Measurements from ENCODE around the gene FMNL2.

The FMNL2 gene

GRCh38 chr2:152481881-152482583, 147.1 kb downstream of the FMNL2 start:
- no peak overlapping the region for H3K27ac ChIP-seq (ENCODE audit: low read length, poor library complexity, severe bottlenecking)

DNA sequence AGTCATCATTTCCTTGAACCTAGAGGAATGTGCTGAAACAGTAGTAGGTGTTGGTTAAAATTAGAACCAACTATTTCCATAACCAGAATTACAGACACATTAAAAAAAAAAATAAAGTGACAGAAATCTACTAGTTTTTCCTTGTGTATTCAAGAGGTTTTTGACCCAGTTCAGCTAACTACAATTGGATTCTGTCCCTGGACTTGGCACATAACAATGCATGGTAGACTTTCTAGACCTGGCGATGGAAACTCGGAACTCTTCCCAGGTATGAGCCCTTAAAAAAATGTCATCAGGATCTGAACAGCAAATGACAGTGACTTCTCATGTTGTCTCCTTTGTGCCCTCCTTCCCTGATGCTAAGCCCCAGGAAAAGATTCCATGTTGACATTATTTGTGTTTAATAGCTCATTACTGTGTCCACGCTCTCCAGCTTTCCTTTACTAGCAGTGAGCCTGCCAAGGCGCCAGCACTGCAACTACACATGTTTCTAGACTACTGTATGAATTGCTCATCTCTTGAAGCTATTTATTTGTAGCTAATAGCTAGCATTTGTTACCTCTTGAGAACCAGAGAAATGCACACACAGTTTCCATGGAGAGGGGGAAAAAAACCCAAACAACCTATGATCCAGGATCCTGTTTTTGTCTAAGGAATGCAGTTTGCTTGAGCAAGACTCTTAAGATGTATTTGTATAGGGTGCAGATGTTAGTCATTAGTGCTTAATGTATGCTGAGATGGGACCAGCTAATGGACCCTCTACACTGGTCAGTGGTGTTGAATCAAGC, 148.5 kb downstream of the FMNL2 start:
- Histone ChIP-seq H3K9ac (ENCODE audit: low read length) (no peak overlapping the region), H3K18ac (ENCODE audit: low read depth in 1 of 2, low read length in 2 of 2) (no peak overlapping the region), H3K4me2 (ENCODE audit: low read length, poor library complexity, severe bottlenecking) (no peak overlapping the region), H2AFZ (ENCODE audit: low read depth, low read length) (no peak overlapping the region), H3K79me1 (replicated peaks; ENCODE audit: low read length, poor library complexity, severe bottlenecking) (peaks cover 21% of the 10 kb centered on the region), H2BK5ac (ENCODE audit: low read depth, low read length, poor library complexity, severe bottlenecking) (no peak overlapping the region), H3K14ac (ENCODE audit: low read length in 2 of 2) (no peak overlapping the region), H3K23ac (ENCODE audit: low read length in 2 of 2) (no peak overlapping the region), H4K91ac (ENCODE audit: low read length) (no peak overlapping the region), H2BK15ac (ENCODE audit: low read depth, poor library complexity, severe bottlenecking) (no peak overlapping the region), H3K4ac (ENCODE audit: low read depth in 1 of 2, low read length in 2 of 2) (no peak overlapping the region), H2BK120ac (ENCODE audit: low read depth, low read length) (no peak overlapping the region), H3K27ac (ENCODE audit: low read length, poor library complexity, severe bottlenecking) (no peak overlapping the region), H3K4me3 (ENCODE audit: insufficient read depth in 1 of 2, low read depth in 1 of 2, low read length in 2 of 2) (no peak overlapping the region), H3K36me3 (ENCODE audit: control insufficient read depth in 1 of 2, insufficient read depth in 2 of 2, low read depth in 1 of 2, low read length in 2 of 2) (no peaks in the 10 kb centered on the region), H3K4me1 (ENCODE audit: control insufficient read depth, insufficient read depth, low read depth, low read length) (peaks cover 2% of the 10 kb centered on the region), H3K9me3 (ENCODE audit: control insufficient read depth, low read length) (no peaks in the 10 kb centered on the region), H2AK5ac (ENCODE audit: low read length, severe bottlenecking) (no peak overlapping the region), H2BK12ac (ENCODE audit: low read length in 2 of 2) (no peak overlapping the region), H4K8ac (ENCODE audit: low read length) (no peak overlapping the region), H3K27me3 (ENCODE audit: control insufficient read depth in 1 of 2, insufficient read depth in 1 of 2, low read length in 2 of 2) (no peaks in the 10 kb centered on the region)
- DNase-seq = peak; percentile 90
- 94% methylated on average over 2 of the region's 4 CpGs for WGBS

More at GRCh38 chr2:152481881-152482583, 147.1 kb downstream of the FMNL2 start:
- Histone ChIP-seq H3K4me3 (ENCODE audit: insufficient read depth in 1 of 2, low read depth in 1 of 2, low read length in 2 of 2) (no peak overlapping the region), H2AK5ac (ENCODE audit: low read length, severe bottlenecking) (no peak overlapping the region), H3K9me3 (ENCODE audit: control insufficient read depth, low read length) (no peaks in the 10 kb centered on the region), H3K4me2 (ENCODE audit: low read length, poor library complexity, severe bottlenecking) (no peak overlapping the region), H2BK120ac (ENCODE audit: low read depth, low read length) (no peak overlapping the region), H3K4me1 (ENCODE audit: control insufficient read depth, insufficient read depth, low read depth, low read length) (peaks cover 2% of the 10 kb centered on the region), H2AFZ (ENCODE audit: low read depth, low read length) (no peak overlapping the region), H3K23ac (ENCODE audit: low read length in 2 of 2) (no peak overlapping the region), H3K9ac (ENCODE audit: low read length) (no peak overlapping the region), H2BK12ac (ENCODE audit: low read length in 2 of 2) (no peak overlapping the region), H2BK15ac (ENCODE audit: low read depth, poor library complexity, severe bottlenecking) (no peak overlapping the region), H3K79me1 (replicated peaks; ENCODE audit: low read length, poor library complexity, severe bottlenecking) (peaks cover 22% of the 10 kb centered on the region), H3K4ac (ENCODE audit: low read depth in 1 of 2, low read length in 2 of 2) (no peak overlapping the region), H3K27me3 (ENCODE audit: control insufficient read depth in 1 of 2, insufficient read depth in 1 of 2, low read length in 2 of 2) (no peaks in the 10 kb centered on the region), H2BK5ac (ENCODE audit: low read depth, low read length, poor library complexity, severe bottlenecking) (no peak overlapping the region), H4K8ac (ENCODE audit: low read length) (no peak overlapping the region), H3K36me3 (ENCODE audit: control insufficient read depth in 1 of 2, insufficient read depth in 2 of 2, low read depth in 1 of 2, low read length in 2 of 2) (no peaks in the 10 kb centered on the region), H4K91ac (ENCODE audit: low read length) (no peak overlapping the region), H3K18ac (ENCODE audit: low read depth in 1 of 2, low read length in 2 of 2) (no peak overlapping the region), H3K14ac (ENCODE audit: low read length in 2 of 2) (no peak overlapping the region)
- 86% methylated on average over 4 of the region's 5 CpGs for WGBS
- no peak for DNase-seq

GRCh38 chr2:152485954-152486736, 151.2 kb downstream of the FMNL2 start:
- no peak overlapping the region for H3K14ac ChIP-seq (ENCODE audit: low read length in 2 of 2)
- H3K4me2 ChIP-seq (ENCODE audit: low read length, poor library complexity, severe bottlenecking) = no peak overlapping the region
- no peak overlapping the region for H2AFZ ChIP-seq (ENCODE audit: low read depth, low read length)
- no peaks in the 10 kb centered on the region for H3K27me3 ChIP-seq (ENCODE audit: control insufficient read depth in 1 of 2, insufficient read depth in 1 of 2, low read length in 2 of 2)
- no peak overlapping the region for H3K4ac ChIP-seq (ENCODE audit: low read depth in 1 of 2, low read length in 2 of 2)
- H3K4me3 ChIP-seq (ENCODE audit: insufficient read depth in 1 of 2, low read depth in 1 of 2, low read length in 2 of 2) = no peak overlapping the region
- H3K36me3 ChIP-seq (ENCODE audit: control insufficient read depth in 1 of 2, insufficient read depth in 2 of 2, low read depth in 1 of 2, low read length in 2 of 2) = no peaks in the 10 kb centered on the region
- no peak overlapping the region for H3K18ac ChIP-seq (ENCODE audit: low read depth in 1 of 2, low read length in 2 of 2)
- no peak overlapping the region for H2BK12ac ChIP-seq (ENCODE audit: low read length in 2 of 2)
- H2BK15ac ChIP-seq (ENCODE audit: low read depth, poor library complexity, severe bottlenecking) = no peak overlapping the region
- H2BK5ac ChIP-seq (ENCODE audit: low read depth, low read length, poor library complexity, severe bottlenecking) = peak overlapping the region; percentile 46
- peaks cover 27% of the 10 kb centered on the region for H3K79me1 ChIP-seq (replicated peaks; ENCODE audit: low read length, poor library complexity, severe bottlenecking)
- H2BK120ac ChIP-seq (ENCODE audit: low read depth, low read length) = no peak overlapping the region
- 80% methylated on average over 7 of the region's 8 CpGs for WGBS
- peaks cover 6% of the 10 kb centered on the region for H3K4me1 ChIP-seq (ENCODE audit: control insufficient read depth, insufficient read depth, low read depth, low read length)
- peak overlapping the region; percentile 96 for H3K27ac ChIP-seq (ENCODE audit: low read length, poor library complexity, severe bottlenecking)
- no peaks in the 10 kb centered on the region for H3K9me3 ChIP-seq (ENCODE audit: control insufficient read depth, low read length)
- no peak overlapping the region for H4K91ac ChIP-seq (ENCODE audit: low read length)
- H4K8ac ChIP-seq (ENCODE audit: low read length) = no peak overlapping the region
- peak; percentile 49 for DNase-seq
- H3K23ac ChIP-seq (ENCODE audit: low read length in 2 of 2) = no peak overlapping the region
- H3K9ac ChIP-seq (ENCODE audit: low read length) = no peak overlapping the region
- no peak overlapping the region for H2AK5ac ChIP-seq (ENCODE audit: low read length, severe bottlenecking)

Measured in mesenchymal stem cell (in vitro differentiated cells and primary cell).